ENCODE data around the gene TIGD3.

Gene TIGD3

GRCh38 chr11:65354265-65355012 lies at the start of gene TIGD3:
Gene TIGD3, plus strand, starts transcription at chr11:65354751. Its CDS starts 1,058 bp downstream, at chr11:65355809.
- TF ChIP-seq ZFX (IDR thresholded peaks at IDR 0.05; ENCODE audit: borderline replicate concordance): no peak
- TF ChIP-seq, protein P1, sequence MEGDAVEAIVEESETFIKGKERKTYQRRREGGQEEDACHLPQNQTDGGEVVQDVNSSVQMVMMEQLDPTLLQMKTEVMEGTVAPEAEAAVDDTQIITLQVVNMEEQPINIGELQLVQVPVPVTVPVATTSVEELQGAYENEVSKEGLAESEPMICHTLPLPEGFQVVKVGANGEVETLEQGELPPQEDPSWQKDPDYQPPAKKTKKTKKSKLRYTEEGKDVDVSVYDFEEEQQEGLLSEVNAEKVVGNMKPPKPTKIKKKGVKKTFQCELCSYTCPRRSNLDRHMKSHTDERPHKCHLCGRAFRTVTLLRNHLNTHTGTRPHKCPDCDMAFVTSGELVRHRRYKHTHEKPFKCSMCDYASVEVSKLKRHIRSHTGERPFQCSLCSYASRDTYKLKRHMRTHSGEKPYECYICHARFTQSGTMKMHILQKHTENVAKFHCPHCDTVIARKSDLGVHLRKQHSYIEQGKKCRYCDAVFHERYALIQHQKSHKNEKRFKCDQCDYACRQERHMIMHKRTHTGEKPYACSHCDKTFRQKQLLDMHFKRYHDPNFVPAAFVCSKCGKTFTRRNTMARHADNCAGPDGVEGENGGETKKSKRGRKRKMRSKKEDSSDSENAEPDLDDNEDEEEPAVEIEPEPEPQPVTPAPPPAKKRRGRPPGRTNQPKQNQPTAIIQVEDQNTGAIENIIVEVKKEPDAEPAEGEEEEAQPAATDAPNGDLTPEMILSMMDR (IDR thresholded peaks at IDR 0.05): peak; percentile 9; the same call in 1 of the 2 replicates

DNA sequence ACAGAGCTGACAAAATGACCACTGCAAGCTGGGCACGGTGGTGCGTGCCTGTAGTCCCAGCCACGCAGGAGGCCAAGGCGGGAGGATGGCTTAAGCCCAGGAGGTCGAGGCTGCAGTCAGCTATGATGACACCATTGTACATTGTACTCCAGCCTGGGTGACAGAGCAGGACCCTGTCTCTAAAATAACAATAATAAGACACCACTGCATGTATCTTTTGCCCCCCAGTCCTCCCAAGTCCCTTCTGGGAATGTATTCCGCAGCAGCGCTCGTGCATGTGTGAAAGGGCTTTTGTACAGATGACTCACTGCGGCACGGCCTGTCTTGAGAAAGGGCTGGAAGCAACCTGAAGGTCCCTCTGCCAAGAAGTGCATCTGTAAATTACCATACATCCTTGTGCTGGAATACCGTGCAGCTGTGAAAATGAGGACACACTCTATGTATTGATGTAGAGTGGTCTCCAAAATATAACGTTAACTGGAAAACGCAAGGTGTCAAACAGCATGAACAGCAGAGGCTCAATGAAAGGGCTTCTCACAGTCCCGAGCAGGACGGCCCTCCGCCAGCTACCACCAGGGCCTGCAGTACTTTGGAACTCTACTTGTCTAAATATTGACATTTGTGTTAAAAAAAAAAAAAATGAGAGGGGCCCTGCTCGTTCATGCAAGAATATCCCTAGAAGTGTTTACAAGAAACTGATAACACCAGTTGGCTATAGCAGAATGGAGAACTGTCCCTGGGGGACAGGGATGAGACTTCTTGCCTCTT lies 48.9 kb upstream of the TIGD3 start:
- TF ChIP-seq, protein P1 (IDR thresholded peaks at IDR 0.05): no peak
- TF ChIP-seq ZFX (IDR thresholded peaks at IDR 0.05; ENCODE audit: borderline replicate concordance): no peak

More at GRCh38 chr11:65354265-65355012, at the start of gene TIGD3:
- peak within 1 kb of the TSS; percentile 80 for H3K27ac ChIP-seq

DNA sequence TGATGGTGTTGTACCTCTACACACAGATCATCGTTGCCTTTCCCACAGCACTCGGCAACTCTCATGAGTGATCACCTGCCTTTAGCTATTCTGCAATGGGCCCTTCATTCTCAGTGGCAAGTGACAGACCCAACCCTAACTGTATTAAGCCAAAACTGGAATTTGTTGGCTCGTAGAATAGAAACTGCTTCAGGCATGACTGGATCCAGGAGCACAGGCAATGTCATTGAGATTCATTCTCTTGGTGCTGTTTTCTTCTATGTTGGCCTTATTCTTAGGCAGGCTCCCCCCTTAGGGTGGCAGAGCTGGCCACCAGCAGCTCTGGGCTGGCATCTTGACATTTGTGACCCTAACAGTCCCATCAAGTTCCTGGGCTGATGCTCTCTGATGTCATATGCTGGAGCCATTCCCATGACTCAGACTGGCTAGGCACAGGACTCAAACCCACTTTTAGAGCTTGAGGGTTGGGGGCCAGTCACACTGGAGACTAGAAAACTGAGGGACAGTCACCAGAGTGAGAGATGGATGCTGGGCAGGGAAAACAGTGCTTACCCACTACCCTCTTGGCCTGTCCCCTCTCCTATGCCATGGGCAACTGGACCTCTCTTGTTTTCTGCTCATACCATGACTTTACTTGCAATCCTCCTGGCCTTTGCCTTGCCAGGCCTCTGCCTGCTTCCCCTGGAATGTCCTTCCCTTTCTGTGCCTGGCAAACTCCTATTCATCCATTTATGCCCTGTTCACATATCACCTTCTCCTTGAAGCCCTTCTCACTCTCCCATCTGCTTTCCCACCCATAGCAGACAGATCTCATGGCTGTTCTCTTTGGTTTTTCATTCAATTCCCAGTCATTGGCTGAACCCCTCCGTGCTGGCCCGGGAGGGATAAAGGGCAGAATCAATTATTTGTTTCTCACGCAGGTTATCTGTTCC lies 47.0 kb upstream of the TIGD3 start:
- no peak for TF ChIP-seq ZFX (IDR thresholded peaks at IDR 0.05; ENCODE audit: borderline replicate concordance)
- TF ChIP-seq, protein P1 (IDR thresholded peaks at IDR 0.05): no peak
- H3K27ac ChIP-seq: no peak overlapping the region

More for the DNA sequence above, 48.9 kb upstream of the TIGD3 start:
- H3K27ac ChIP-seq: no peak overlapping the region

DNA sequence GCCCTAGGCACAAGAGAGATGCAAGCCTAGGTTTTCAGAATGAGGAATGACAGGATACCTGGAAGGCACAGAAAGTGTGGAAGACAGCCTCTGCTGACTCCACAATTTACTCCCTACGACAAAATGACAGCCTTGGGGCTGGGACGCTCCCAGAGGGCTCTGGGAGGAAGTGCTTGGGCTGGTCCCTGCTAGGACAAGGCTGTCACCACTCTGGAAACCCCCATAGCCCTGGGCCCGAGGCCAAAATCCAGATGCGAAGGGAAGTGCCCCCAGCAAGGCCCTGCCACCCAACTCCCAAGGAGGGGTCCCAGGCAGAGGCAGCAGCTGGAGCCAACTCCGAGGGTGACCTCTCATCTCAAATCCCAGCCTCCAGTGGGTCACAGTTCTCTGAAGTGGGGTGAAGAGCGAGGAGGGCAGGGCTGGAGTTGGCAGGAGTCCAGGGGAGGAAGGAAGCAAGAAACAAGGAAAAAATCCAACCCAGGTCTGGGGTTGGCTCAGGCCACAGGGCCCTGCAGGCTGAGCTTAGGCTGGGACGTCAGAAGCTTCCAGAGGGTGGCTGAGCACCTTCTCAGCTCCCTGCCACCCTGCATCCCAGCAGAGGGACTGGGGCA lies 46.2 kb upstream of the TIGD3 start:
- H3K27ac ChIP-seq: no peak overlapping the region

GRCh38 chr11:65309006-65309405 lies 45.5 kb upstream of the TIGD3 start:
- no peak overlapping the region for H3K27ac ChIP-seq
- no peak for TF ChIP-seq ZFX (IDR thresholded peaks at IDR 0.05; ENCODE audit: borderline replicate concordance)
- TF ChIP-seq, protein P1 (IDR thresholded peaks at IDR 0.05): no peak

More for the DNA sequence above, 46.2 kb upstream of the TIGD3 start:
- TF ChIP-seq, protein P1 (IDR thresholded peaks at IDR 0.05): no peak
- no peak for TF ChIP-seq ZFX (IDR thresholded peaks at IDR 0.05; ENCODE audit: borderline replicate concordance)

- TF ChIP-seq ZFX (IDR thresholded peaks at IDR 0.05; ENCODE audit: borderline replicate concordance): no peak
- TF ChIP-seq, protein P1 (IDR thresholded peaks at IDR 0.05): no peak
- no peak overlapping the region for H3K27ac ChIP-seq
Observed at GRCh38 chr11:65310215-65310614, 44.3 kb upstream of the TIGD3 start.

Data from 22Rv1 (cell line).